Measurements from ENCODE around the gene ANTKMT. TPM values are rescaled to one million over a fixed set of nuclear protein-coding genes. Genes with fewer than 3 reads are reported as not detected.

Gene ANTKMT
- total and polyA plus RNA-seq, 2 of the 4 experiments (the other 2 are of a cell fraction), result 7.3 to 16.2 TPM

- peaks cover 17% of the 10 kb centered on the region for H3K4me1 ChIP-seq (ENCODE audit: control insufficient read depth, insufficient read depth, low read length)
- dilution Hi-C loops (cut with HindIII; ENCODE audit: low sequenced_read_pairs, unreplicated experiment), result no loop called here
These were observed 2.7 kb downstream of the ANTKMT start for GRCh38 chr16:723695-724094.

More at GRCh38 chr16:723695-724094, 2.7 kb downstream of the ANTKMT start:
- peak overlapping the region; percentile 5 for H2AFZ ChIP-seq (replicated peaks; ENCODE audit: low read length, poor library complexity)
- H3K18ac ChIP-seq (ENCODE audit: low read depth, low read length), result no peak overlapping the region
- no peak overlapping the region for H3K27ac ChIP-seq (ENCODE audit: insufficient read depth, low read length)
- DNase-seq (no peak), ATAC-seq (ENCODE audit: low read depth) (no peak)
- no peak overlapping the region for H4K8ac ChIP-seq (ENCODE audit: low read depth in 2 of 2, low read length in 2 of 2)
- no peak overlapping the region for H3K4ac ChIP-seq (ENCODE audit: low read depth, low read length)
- no peaks in the 10 kb centered on the region for H3K9me3 ChIP-seq (ENCODE audit: control insufficient read depth, insufficient read depth, low read length)
- no peak overlapping the region for H4K5ac ChIP-seq (ENCODE audit: low read depth, low read length)
- H2AK5ac ChIP-seq (ENCODE audit: low read depth, low read length), result no peak overlapping the region
- no peak for TF ChIP-seq MAFK (IDR thresholded peaks at IDR 0.05; ENCODE audit: low read depth, low read length)
- TF ChIP-seq CEBPB (IDR thresholded peaks at IDR 0.05; ENCODE audit: low read depth, low read length), result no peak
- no peak for TF ChIP-seq RCOR1 (IDR thresholded peaks at IDR 0.05; ENCODE audit: insufficient replicate concordance, low read length)
- no peak for TF ChIP-seq BHLHE40 (IDR thresholded peaks at IDR 0.05; ENCODE audit: low read depth, low read length)
- no peak for TF ChIP-seq MAZ (IDR thresholded peaks at IDR 0.05; ENCODE audit: borderline replicate concordance, low read depth, low read length)
- TF ChIP-seq CHD1 (IDR thresholded peaks at IDR 0.05; ENCODE audit: low read depth, low read length), result no peak
- no peak for TF ChIP-seq SMC3 (IDR thresholded peaks at IDR 0.05; ENCODE audit: low read depth, low read length)
- TF ChIP-seq POLR2A (IDR thresholded peaks at IDR 0.05; ENCODE audit: low read depth, low read length), result no peak
- H3K27me3 ChIP-seq (ENCODE audit: control insufficient read depth, insufficient read depth, low read length), result no peaks in the 10 kb centered on the region
- H4K20me1 ChIP-seq (ENCODE audit: insufficient read depth, low read length), result peaks cover 4% of the 10 kb centered on the region; the same call in 1 of the 2 replicates
- peaks cover 1% of the 10 kb centered on the region; the same call in 1 of the 2 replicates for H3K36me3 ChIP-seq (ENCODE audit: control insufficient read depth, insufficient read depth, low read length)
- H2BK20ac ChIP-seq (ENCODE audit: low read depth, low read length), result no peak overlapping the region
- no peak overlapping the region for H2AK9ac ChIP-seq (replicated peaks; ENCODE audit: low read depth, low read length, poor library complexity)
- no TSS peak for BruUV-seq (replicated peaks)
- H4K91ac ChIP-seq (ENCODE audit: insufficient read depth, low read depth, low read length), result no peak overlapping the region
- no peak overlapping the region for H2BK120ac ChIP-seq (ENCODE audit: low read depth, low read length)
- H3K4me2 ChIP-seq (ENCODE audit: low read depth, low read length), result no peak overlapping the region
- no peak overlapping the region for H3K56ac ChIP-seq (ENCODE audit: extremely low read depth, insufficient read depth, low read length)
- no CpG with 5 or more reads among the region's 9 CpGs for WGBS, 2 experiments (ENCODE audit: extremely low coverage in 2 of 2, insufficient read length in 1 of 2)
- H3K4me3 ChIP-seq (ENCODE audit: insufficient read depth, low read depth, low read length), result no peak overlapping the region
- peaks cover 10 to 15% of the 10 kb centered on the region in 2 experiments for H3K79me1 ChIP-seq (ENCODE audit: low read depth in 1 of 2, low read length in 2 of 2)
- no peak overlapping the region for H2BK15ac ChIP-seq (ENCODE audit: low read depth, low read length)
- no peak overlapping the region for H2BK5ac ChIP-seq (ENCODE audit: low read depth, low read length, poor library complexity, severe bottlenecking)
- no peak overlapping the region for H3K23ac ChIP-seq (ENCODE audit: low read depth, low read length)
- peaks cover 2% of the 10 kb centered on the region; the same call in 1 of the 2 replicates for H3K9me1 ChIP-seq (ENCODE audit: insufficient read depth, low read length)
- in situ Hi-C loops (cut with MboI; ENCODE audit: low sequenced_read_pairs) (loop anchor here (25.0 kb wide), 1 partner anchor 339 kb away; the partner anchor contains the start of gene SSTR5), intact Hi-C loops (cut with micrococcal nuclease) (no loop called here)
- no peak overlapping the region for H3K9ac ChIP-seq (ENCODE audit: low read depth, low read length)
- CTCF ChIA-PET, result no interaction called here
- no peak overlapping the region for H3K14ac ChIP-seq (replicated peaks; ENCODE audit: low read depth, low read length)
- POLR2A ChIA-PET (ENCODE audit: unreplicated experiment), result no interaction called here

Measured in IMR-90 (cell line).